ENCODE data around the gene PREP. TPM values are rescaled to one million over a fixed set of nuclear protein-coding genes. Genes with fewer than 3 reads are reported as not detected.
A peak's percentile ranks its signal among the peaks of the same experiment; 100 is the strongest.

The PREP gene
- total and polyA plus RNA-seq, 4 donors = 14.1 to 21.8 (median 18.9) TPM

DNA sequence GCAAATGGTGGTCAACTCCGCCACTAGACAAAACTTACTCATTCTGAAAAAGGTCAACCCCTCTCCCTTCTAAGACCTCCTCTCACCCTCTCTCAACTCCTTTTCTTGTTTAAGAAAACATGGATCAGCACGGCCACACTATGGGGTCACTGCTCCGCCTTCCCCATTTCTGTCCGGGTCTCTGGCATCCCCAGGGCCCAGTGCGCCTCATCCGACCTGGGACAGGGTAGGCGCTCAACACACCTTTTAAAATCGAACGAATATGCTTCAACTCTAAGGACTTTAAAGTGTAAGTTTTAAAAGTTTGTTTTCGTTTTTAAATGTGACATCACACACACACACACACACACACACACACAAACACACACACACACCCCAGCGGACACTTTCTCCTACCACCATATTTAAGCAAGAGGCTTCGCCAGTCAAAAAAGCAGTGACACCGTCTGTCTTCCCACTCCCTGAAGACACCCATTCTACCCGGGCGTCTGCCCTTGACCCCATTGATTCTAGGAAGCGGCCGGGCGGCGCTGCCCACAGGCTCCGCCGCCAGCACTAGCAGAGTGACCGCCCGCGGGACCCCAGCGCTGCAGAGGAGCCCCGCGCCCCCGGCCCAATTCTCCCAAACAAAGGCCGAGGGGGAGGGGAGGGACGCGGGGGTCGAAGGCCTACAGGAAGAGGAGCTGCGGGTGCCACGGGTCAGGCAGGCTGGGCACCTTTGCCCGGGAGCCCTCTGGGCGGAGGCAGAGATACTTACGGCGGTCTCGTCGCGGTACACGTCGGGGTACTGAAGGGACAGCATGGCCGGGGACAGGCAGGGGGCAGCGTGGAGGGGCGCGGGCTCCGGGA lies 568 bp downstream of the PREP start:
- peak; percentile 22 for ATAC-seq (ENCODE audit: low FRiP score)
- 7 to 8% methylated on average over 36 to 48 of the region's 48 CpGs for WGBS, 2 donors
- Histone ChIP-seq H3K9me3 (ENCODE audit: control insufficient read depth, low read length) (no peaks in the 10 kb centered on the region), H3K36me3 (ENCODE audit: control insufficient read depth in 1 of 2, insufficient read depth in 2 of 2, low read length in 1 of 2) (no peaks in the 10 kb centered on the region), H3K4me1 (ENCODE audit: control insufficient read depth in 1 of 2, insufficient read depth in 2 of 2, low read length in 2 of 2) (no peaks in the 10 kb centered on the region), H3K27me3 (ENCODE audit: control insufficient read depth in 1 of 2, insufficient read depth in 2 of 2, low read length in 1 of 2) (no peaks in the 10 kb centered on the region), H3K4me3 (ENCODE audit: low read length in 2 of 2) (peak overlapping the region; percentile 38 to 96), H3K27ac (ENCODE audit: low read depth in 1 of 2, low read length in 2 of 2) (no peak overlapping the region)
- DNase-seq = no peak
- intact Hi-C loops (cut with DNase I) = loop anchor here in 1 of 2 donors (2.0 to 5.0 kb wide), 2 partner anchors 266 to 315 kb away; a partner anchor contains a TSS

DNA sequence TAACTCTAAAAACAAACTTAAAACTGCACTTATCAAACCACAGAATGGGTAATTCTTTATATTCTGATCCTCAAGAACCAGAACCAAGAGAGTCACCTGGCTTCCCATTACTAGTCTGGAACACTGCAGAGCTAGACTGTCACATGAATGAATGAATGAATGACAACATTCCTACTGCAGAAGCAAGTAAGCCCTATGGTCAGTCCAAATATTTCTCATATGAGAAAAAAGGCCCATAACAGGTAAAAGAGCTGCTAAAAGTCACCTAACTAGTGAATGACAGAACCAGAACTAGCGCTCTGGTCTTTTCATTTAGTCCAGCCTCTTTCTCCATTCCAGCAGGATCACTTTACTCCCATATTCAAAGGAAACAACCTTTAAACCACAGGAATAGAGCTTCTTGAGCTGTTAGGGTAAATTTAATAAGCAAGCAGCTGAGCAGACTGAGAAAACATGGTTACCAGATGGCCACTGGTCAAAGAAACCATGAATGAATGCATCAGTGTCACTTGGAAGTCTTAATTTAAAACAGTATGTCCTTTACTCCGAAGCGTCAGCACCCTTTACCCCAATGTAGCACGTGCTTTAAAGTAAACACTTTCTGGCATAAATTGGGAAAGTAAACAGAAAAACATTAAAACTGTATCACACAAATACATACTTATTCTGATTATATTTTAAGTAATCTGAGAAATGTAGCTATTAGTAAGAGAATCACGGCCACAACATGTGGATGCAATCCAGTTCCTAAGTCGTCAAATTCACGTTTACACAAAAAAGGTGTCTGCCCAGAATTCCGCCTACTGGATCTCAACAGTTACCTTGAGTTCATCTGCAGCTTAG lies 1.4 kb downstream of the PREP start:
- Histone ChIP-seq H3K27me3 (ENCODE audit: control insufficient read depth in 1 of 2, insufficient read depth in 2 of 2, low read length in 1 of 2) (no peaks in the 10 kb centered on the region), H3K4me1 (ENCODE audit: control insufficient read depth in 1 of 2, insufficient read depth in 2 of 2, low read length in 2 of 2) (no peaks in the 10 kb centered on the region), H3K4me3 (ENCODE audit: low read length in 2 of 2) (peak overlapping the region; percentile 38 to 96), H3K36me3 (ENCODE audit: control insufficient read depth in 1 of 2, insufficient read depth in 2 of 2, low read length in 1 of 2) (peaks cover 0 to under 1% of the 10 kb centered on the region in 2 donors), H3K9me3 (ENCODE audit: control insufficient read depth, low read length) (no peaks in the 10 kb centered on the region), H3K27ac (ENCODE audit: low read depth in 1 of 2, low read length in 2 of 2) (no peak overlapping the region)
- ATAC-seq (ENCODE audit: low FRiP score) (no peak), DNase-seq (no peak)
- WGBS, 2 donors = 70 to 75% methylated on average over 8 of the region's 8 CpGs
- intact Hi-C loops (cut with DNase I) = loop anchor here in 1 of 2 donors (2.0 to 5.0 kb wide), 2 partner anchors 265 to 314 kb away; a partner anchor contains a TSS

GRCh38 chr6:105400501-105400900 lies 2.4 kb downstream of the PREP start:
- ATAC-seq (ENCODE audit: low FRiP score) (no peak), DNase-seq (no peak)
- Histone ChIP-seq H3K36me3 (ENCODE audit: control insufficient read depth in 1 of 2, insufficient read depth in 2 of 2, low read length in 1 of 2) (peaks cover 2 to 3% of the 10 kb centered on the region in 2 donors), H3K9me3 (ENCODE audit: control insufficient read depth, low read length) (no peaks in the 10 kb centered on the region), H3K4me1 (ENCODE audit: control insufficient read depth in 1 of 2, insufficient read depth in 2 of 2, low read length in 2 of 2) (no peaks in the 10 kb centered on the region), H3K27ac (ENCODE audit: low read depth in 1 of 2, low read length in 2 of 2) (no peak overlapping the region), H3K4me3 (ENCODE audit: low read length in 2 of 2) (no peak overlapping the region), H3K27me3 (ENCODE audit: control insufficient read depth in 1 of 2, insufficient read depth in 2 of 2, low read length in 1 of 2) (no peaks in the 10 kb centered on the region)
- 94% methylated on average over 3 of the region's 3 CpGs for WGBS, 2 donors
- intact Hi-C loops (cut with DNase I) = loop anchor here in 1 of 2 donors (5.0 kb wide), 1 partner anchor 313 kb away; no protein-coding TSS in a partner anchor

DNA sequence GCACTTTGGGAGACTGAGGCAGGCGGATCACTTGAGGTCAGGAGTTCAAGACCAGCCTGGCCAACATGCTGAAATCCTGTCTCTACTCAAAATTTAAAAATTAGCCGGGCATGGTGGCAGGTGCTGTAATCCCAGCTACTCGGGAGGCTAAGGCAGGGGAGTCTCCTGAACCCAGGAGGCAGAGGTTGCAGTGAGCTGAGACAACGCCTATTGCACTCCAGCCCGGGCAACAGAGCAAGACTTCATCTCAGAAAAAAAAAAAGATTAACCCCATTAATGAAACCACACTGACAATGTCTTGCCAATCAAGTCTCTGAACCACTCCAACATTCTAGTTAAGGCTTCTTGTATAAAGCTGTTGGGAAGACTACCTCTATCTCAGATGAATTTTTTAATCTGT lies 4.0 kb downstream of the PREP start:
- intact Hi-C loops (cut with DNase I) = no loop called here

GRCh38 chr6:105397987-105398386 lies 4.9 kb downstream of the PREP start:
- no peak for DNase-seq
- Histone ChIP-seq H3K4me3 (ENCODE audit: low read length in 2 of 2) (no peak overlapping the region), H3K4me1 (ENCODE audit: control insufficient read depth in 1 of 2, insufficient read depth in 2 of 2, low read length in 2 of 2) (no peaks in the 10 kb centered on the region), H3K9me3 (ENCODE audit: control insufficient read depth, low read length) (no peaks in the 10 kb centered on the region), H3K27me3 (ENCODE audit: control insufficient read depth in 1 of 2, insufficient read depth in 2 of 2, low read length in 1 of 2) (no peaks in the 10 kb centered on the region), H3K36me3 (ENCODE audit: control insufficient read depth in 1 of 2, insufficient read depth in 2 of 2, low read length in 1 of 2) (peaks cover 2 to 3% of the 10 kb centered on the region in 2 donors), H3K27ac (ENCODE audit: low read depth in 1 of 2, low read length in 2 of 2) (no peak overlapping the region)
- intact Hi-C loops (cut with DNase I) = no loop called here
- no peak for ATAC-seq (ENCODE audit: low FRiP score)
- WGBS, 2 donors = 64 to 65% methylated on average over 6 of the region's 6 CpGs

More for the DNA sequence above, 4.0 kb downstream of the PREP start:
- H3K4me3 ChIP-seq (ENCODE audit: low read length in 2 of 2) = no peak overlapping the region
- ATAC-seq (ENCODE audit: low FRiP score) (no peak), DNase-seq (no peak)
- no peak overlapping the region for H3K27ac ChIP-seq (ENCODE audit: low read depth in 1 of 2, low read length in 2 of 2)
- H3K36me3 ChIP-seq (ENCODE audit: control insufficient read depth in 1 of 2, insufficient read depth in 2 of 2, low read length in 1 of 2) = peaks cover 2 to 3% of the 10 kb centered on the region in 2 donors
- WGBS, 2 donors = 90% methylated on average over 5 of the region's 5 CpGs
- no peaks in the 10 kb centered on the region for H3K27me3 ChIP-seq (ENCODE audit: control insufficient read depth in 1 of 2, insufficient read depth in 2 of 2, low read length in 1 of 2)
- no peaks in the 10 kb centered on the region for H3K4me1 ChIP-seq (ENCODE audit: control insufficient read depth in 1 of 2, insufficient read depth in 2 of 2, low read length in 2 of 2)
- no peaks in the 10 kb centered on the region for H3K9me3 ChIP-seq (ENCODE audit: control insufficient read depth, low read length)

DNA sequence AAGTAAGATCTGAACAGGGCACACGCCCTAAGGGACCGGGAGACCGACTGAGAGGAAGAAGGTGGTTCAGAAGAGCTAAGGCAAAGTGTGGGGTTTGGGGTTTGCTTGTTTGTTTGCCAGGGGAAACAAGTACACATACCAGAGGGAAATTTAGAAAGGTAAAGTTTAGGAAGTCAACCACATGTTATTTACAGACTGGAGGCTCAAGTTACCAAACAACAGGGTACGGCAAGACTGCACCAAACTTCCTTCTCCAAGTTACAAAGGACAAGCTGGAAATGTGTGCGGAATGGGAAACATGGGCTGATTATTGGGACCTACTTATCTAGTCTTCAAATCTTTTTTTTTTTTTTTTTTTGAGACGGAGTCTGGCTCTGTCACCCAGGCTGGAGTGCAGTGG lies 11.2 kb downstream of the PREP start:
- no peaks in the 10 kb centered on the region for H3K27me3 ChIP-seq (ENCODE audit: control insufficient read depth in 1 of 2, insufficient read depth in 2 of 2, low read length in 1 of 2)
- peaks cover 2 to 3% of the 10 kb centered on the region in 2 donors for H3K36me3 ChIP-seq (ENCODE audit: control insufficient read depth in 1 of 2, insufficient read depth in 2 of 2, low read length in 1 of 2)
- no peak for ATAC-seq (ENCODE audit: low FRiP score)
- H3K4me1 ChIP-seq (ENCODE audit: control insufficient read depth in 1 of 2, insufficient read depth in 2 of 2, low read length in 2 of 2) = no peaks in the 10 kb centered on the region
- DNase-seq = no peak
- intact Hi-C loops (cut with DNase I) = no loop called here
- 98 to 100% methylated on average over 6 of the region's 6 CpGs for WGBS, 2 donors
- no peak overlapping the region for H3K27ac ChIP-seq (ENCODE audit: low read depth in 1 of 2, low read length in 2 of 2)
- no peak overlapping the region for H3K4me3 ChIP-seq (ENCODE audit: low read length in 2 of 2)
- H3K9me3 ChIP-seq (ENCODE audit: control insufficient read depth, low read length) = no peaks in the 10 kb centered on the region

- H3K4me3 ChIP-seq (ENCODE audit: low read length in 2 of 2) = no peak overlapping the region
- no peak overlapping the region for H3K27ac ChIP-seq (ENCODE audit: low read depth in 1 of 2, low read length in 2 of 2)
- intact Hi-C loops (cut with DNase I) = no loop called here
- 72 to 73% methylated on average over 5 of the region's 5 CpGs for whole genome bisulfite sequencing, 2 donors
- H3K36me3 ChIP-seq (ENCODE audit: control insufficient read depth in 1 of 2, insufficient read depth in 2 of 2, low read length in 1 of 2) = no peaks in the 10 kb centered on the region
- no peaks in the 10 kb centered on the region for H3K27me3 ChIP-seq (ENCODE audit: control insufficient read depth in 1 of 2, insufficient read depth in 2 of 2, low read length in 1 of 2)
- H3K9me3 ChIP-seq (ENCODE audit: control insufficient read depth, low read length) = no peaks in the 10 kb centered on the region
- H3K4me1 ChIP-seq (ENCODE audit: control insufficient read depth in 1 of 2, insufficient read depth in 2 of 2, low read length in 2 of 2) = no peaks in the 10 kb centered on the region
- ATAC-seq (ENCODE audit: low FRiP score) (no peak), DNase-seq (no peak)
Measured at GRCh38 chr6:105389543-105389942, 13.3 kb downstream of the PREP start.

GRCh38 chr6:105388392-105388791 lies 14.5 kb downstream of the PREP start:
- DNase-seq (no peak), ATAC-seq (ENCODE audit: low FRiP score) (no peak)
- Histone ChIP-seq H3K4me1 (ENCODE audit: control insufficient read depth in 1 of 2, insufficient read depth in 2 of 2, low read length in 2 of 2) (no peaks in the 10 kb centered on the region), H3K4me3 (ENCODE audit: low read length in 2 of 2) (no peak overlapping the region), H3K36me3 (ENCODE audit: control insufficient read depth in 1 of 2, insufficient read depth in 2 of 2, low read length in 1 of 2) (no peaks in the 10 kb centered on the region), H3K27me3 (ENCODE audit: control insufficient read depth in 1 of 2, insufficient read depth in 2 of 2, low read length in 1 of 2) (no peaks in the 10 kb centered on the region), H3K27ac (ENCODE audit: low read depth in 1 of 2, low read length in 2 of 2) (no peak overlapping the region), H3K9me3 (ENCODE audit: control insufficient read depth, low read length) (no peaks in the 10 kb centered on the region)
- WGBS, 2 donors = 75% methylated on average over 6 of the region's 6 CpGs
- intact Hi-C loops (cut with DNase I) = no loop called here

All from aorta (tissue), 5 donors.